NCI-H1930 (cell line): Measurements from ENCODE around the gene ARSI.
"Not testable (repeated sequence)": the region's sequence is repeated elsewhere in the genome, so short reads cannot be mapped to it uniquely, and the experiment has no call there.

Experiments used
- DNase-seq, 2 experiments: peaks; one replicate each; lab custom pipeline; 2025; lab: John Stamatoyannopoulos, UW

Gene ARSI

DNA sequence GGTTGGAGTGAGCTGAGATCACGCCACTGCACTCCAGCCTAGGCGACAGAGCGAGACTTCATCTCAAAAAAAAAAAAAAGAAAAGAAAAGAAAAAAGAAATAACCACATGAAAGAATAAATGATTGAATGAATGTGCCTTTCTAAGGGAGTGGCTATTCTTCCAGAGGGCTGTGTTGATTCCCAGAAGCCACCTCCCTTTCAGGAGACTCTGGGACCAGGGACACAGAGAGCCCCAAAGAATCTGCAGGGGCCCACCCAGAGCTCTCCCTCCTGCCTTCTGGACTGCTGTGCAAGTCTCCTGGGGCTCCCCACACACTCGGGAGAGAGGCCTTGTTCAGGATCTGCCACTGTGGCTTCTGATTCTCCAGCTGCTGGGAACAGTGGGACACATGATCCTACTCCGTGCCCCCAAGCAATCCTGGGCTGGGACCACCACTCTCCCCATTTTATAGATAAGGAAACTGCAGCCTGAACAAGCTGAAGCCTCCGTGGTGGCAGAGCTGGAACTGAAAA, 36.8 kb downstream of the ARSI start:
- DNase-seq: no peak

DNA sequence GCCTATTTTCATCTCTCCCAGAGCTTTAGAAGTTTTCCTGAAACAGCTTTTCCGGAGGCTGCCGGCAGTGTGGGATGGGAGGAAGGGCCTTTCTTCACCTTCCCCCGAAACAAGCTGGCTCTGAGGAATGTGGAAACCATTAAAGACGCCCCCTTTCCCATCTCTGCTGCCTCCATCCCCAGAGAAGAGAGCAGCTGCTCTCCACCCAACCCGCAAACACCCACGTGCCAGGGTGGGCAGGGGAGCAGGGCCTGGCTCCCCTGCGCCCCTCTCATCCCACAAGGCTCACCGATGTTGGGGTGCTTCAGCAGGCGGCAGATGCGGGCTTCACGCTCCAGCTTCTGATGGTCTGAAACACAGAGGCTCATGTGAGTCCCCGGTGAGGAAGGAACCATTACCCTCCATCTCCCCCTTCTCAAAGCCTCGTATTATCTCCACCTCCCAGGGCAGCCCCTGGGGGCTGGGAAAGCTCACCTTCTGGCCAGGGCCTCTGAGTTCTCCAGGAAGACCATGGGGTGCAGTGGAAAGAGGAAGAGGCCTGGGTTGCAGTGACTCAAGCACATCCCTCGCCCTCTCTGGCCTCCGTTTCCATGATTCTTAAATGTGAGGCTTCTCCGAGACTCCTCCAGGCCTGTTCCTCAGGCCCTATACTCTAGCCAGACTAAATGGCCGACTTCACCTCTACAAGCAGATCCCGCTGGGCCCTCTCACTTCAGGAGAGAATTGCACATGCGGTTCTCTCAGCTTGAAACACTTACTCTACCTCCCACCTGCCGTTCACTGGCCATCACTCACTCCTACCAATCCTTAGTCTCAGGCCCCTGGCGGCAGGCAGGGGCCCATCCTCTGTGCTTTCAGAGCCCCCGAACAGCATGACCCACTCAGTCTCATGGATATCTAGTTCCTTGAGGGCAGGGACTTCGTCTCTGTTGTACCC, 37.8 kb downstream of the ARSI start:
- no peak for DNase-seq

DNA sequence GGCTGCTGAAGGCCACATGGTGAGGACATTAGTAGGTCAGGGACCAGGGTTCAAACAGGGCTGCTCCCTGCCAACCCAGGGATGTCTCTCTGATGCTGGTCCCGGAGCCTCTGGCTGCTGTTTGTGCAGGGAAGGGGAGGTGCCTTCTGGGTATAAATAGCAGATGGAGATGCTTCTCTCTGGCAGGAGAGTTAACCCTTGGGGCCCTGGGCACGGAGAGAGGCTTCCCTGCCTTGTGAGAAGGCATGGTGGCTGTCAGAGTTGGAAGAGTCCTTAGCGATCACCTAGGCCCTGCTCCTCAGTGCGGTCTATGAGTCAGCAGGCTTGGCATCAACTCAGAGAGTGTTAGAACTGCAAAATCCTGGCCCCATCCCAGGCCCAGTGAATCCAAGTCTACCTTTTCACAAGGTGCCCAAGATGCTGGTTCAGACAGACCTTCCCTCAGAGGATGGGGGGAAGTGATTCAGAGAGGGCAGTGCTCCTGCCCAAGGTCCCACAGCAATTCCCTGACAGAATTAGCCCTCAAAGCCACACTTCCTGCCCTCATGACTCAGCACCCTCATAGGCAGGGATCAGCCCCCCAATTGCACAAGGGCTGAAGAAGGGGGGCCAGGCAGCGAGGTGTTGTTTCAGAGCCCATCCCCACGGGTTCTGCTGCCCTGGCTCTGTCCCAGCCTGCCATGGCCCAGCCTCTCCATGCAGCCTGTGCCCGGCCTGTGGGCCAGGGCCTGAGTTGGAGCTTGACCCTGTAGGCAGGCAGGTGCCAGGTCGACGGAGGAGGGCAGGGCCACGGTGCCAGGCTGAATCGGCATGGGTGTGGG, 38.7 kb downstream of the ARSI start:
- no peak for DNase-seq

DNA sequence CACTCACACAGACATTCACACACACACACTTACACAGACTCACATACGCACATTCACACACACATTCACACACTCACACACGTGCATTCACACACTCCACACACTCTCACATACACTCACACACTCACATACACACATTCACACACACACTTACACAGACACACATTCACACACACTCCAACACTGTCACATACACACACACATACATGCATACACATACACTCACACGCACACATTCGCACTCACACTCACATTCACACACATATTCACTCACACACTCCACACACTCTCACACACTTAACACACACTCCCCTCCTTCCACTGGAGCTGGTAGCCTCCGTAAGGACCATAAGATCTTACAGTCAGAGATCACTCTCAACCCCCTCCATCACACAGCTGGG, 39.3 kb downstream of the ARSI start:
- no peak for DNase-seq

DNA sequence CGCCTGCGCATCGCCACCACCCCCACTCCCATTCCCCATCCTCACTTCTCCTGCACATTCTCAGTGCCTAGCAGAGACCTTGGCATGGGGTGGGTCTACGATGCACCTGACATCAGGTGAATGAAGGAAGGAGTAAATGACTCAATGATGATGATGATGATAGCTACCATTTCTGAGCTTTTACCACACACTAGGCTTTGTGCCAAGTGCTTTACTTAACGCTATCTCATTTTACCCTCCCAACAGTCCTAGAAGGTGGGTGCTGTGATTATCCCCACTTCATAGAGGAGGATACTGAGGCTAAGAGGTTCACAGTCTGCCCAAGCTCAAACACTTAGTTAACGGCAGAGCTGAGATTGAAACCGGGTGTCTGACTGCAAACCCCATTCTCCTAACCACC, 40.2 kb downstream of the ARSI start:
- no peak for DNase-seq

DNA sequence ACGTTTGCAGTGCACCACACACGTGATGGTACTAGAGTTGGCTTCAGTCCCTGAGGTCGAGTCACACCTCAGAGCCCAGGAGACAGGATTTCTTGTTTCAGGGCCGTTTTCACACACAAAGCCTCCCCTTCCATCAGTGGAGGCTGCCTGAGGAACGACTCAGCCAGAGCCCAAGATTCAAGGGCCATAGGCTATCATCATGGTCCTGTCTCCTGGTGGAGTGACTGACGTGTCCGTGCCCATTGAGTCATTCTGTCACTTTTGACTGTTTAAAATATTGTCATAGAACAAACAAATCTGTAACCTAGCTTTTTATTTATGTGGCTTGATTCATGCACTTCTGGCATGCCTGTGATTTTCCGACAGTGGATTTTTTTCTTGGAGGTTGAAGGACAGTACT, 41.5 kb downstream of the ARSI start:
- no peak for DNase-seq

DNA sequence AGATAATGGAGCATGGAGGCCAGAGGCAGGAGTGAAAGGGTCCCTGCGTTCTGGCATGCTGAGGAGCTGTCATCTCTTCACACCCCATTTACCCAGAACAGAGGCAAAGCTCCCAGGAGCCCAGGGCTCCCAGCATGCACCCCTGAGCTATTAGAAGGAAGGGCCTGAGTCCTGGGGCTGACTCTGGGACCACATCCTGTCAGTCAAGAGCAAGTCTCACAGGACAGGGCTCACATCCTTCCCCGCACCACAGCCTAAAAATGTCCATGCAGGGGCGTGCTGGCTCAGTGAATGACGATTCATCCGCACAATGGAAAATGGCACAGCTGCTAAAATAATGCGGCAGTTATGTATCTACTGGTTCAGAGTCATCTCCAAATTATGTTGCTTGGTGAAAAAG, 44.6 kb downstream of the ARSI start:
- no peak for DNase-seq

DNA sequence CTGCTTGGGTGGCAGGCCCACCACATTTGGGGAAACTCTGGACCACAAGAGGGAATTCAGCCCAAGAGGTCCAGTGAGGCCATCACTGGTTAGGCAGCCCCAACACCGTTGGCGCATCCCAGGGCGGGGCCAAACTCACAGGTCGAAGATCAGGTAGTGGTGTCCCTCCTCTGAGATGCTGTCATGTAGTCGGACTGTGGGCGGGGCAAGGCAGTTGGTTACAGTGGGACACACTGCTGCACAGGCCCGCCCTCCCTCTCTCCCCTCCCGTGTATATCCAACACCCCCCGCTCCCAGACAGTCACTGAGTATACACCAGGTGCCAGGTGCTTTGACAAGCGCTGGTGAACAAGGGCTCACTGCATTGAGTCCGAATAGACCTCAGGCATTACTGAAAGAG, 45.3 kb downstream of the ARSI start:
- no peak for DNase-seq

DNA sequence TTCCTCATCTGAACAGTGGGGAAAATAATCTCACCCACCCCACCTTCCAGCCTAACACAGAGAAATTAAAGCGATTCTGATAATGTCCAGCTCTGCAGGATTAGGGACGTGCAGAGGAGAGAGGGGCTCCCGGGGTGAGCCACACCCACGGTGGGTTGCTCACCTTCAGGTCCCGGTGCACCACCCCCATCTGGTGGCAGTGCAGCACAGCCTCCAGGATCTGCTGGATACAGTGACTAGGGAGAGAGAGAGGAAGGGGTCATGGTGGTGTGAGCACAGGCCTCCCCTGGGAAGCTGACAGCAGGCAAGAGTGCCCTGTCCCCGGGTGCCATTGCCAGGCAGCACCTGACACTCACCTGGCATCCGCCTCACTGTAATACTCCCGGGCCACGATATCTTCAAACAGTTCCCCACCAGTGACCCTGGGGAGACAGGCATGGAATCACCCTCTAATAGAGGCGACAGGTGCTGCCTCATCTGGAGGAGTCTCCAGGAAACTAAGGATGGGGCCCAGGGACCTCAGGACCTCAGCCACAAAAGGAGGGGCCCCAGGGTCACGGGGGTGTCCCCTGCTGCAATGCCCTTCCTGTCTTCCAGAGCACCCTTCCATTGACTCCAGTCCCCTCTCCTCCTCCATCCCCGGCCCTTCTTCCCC, 46.2 kb downstream of the ARSI start:
- DNase-seq: no peak

DNA sequence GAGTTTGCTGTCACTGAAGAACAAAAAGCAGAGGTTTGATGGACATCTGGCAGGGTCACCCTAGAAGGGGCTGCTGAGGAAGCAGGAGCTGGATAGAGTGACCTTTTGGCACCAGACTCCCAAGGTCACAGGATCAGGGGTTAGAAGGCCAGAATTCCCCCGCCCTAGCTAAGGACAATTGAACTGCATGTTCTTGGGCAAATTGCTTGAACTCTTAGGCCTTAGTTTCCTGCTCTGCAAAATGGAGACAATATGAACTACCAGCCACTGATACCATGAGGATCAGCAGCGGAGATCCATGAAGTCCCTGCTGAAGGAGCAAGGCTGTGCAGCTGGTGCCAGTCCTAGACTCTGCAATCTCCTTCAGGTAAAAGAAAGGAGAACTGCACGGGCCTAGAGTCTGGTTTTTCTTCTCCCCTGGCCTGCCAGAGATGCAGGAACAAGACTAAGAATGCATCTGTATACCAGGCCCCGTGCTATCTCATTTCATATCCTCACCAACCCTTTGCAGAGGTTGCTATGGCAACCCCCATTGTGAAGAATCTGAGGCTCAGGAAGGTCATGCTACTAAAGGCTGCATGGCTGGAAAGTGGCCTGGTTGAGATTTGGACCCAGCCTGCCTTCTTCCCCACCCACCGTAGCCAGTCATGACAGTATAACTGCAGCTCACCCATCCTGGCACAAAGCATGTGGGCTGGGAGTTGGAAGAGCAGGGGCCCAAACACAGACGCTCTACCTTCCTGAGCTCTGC, 46.9 kb downstream of the ARSI start:
- no peak for DNase-seq

DNA sequence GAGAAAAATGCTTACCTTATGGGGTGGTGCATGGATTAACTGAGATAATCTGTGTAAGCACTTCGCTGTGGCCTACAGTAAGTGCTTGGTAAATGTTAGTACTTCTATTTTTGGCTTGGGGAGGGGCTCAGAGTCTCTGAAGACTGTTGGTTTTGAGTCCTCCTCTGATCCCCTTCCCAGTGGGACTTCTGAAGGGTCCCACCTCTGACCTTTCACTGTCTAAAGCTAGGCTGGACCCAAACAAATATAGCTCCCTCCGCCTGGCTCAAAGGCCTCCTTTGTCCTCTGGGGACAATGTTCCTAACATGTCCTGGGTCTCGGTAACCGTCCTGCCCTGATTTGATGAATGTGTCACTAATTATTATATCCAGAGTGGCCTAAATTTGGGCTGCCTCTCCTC, 47.9 kb downstream of the ARSI start:
- DNase-seq: no peak

DNA sequence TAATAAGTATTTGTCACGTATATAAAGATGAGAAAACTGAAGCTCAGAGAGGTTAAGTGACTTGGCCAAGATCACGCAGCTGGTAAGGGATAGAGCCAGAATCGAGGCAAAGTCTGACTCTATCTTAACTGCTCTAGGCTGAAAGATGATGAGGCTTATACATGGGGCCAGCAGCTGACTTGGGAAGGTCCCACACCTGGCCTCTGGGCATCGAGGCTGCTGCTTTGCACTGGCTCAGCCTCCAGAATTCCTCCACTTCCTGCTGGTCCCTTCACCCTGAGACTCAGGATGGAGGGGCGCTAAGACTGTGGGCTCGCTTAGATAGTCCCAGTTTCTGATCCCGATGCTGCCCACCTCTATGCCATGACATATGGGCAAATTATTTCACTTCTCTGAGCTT, 48.3 kb downstream of the ARSI start:
- DNase-seq: no peak

DNA sequence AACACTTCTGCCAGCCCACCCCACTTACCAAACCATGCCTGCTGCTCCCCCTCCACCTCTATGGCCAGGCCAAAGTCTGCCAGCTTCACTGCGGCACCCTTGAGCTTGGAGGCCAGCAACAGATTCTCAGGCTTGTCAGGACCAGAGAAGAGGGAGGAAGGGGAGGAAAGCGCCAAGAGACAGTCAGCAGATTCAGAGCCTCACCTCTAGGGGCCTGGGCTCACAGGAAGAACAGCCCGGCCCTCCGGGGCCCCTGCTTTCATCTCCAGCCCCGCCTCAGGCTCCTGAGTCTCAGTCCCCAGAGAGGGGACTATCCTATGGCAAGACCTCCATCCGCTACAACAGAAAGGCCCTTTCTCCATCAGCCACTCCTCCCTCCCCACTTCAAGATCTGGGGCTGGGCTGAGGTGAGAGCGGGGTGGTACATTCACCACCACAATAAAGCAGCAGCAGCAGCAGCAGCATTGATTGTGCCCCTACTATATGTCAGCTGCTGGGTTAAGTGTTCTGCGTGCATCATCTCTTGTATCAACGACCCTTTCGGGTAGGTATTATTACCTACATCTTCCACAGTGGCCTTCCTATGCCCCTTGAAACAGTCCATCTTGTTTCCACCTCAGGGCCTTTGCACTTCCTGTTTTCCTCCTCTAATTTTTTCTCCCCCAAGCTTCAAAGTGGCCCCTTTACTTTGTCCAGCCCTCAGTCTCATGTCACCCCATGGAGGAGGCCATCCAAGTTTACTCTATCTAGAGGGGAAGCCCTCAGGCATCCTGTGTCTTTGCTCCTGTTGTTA, 49.1 kb downstream of the ARSI start:
- no peak for DNase-seq

DNA sequence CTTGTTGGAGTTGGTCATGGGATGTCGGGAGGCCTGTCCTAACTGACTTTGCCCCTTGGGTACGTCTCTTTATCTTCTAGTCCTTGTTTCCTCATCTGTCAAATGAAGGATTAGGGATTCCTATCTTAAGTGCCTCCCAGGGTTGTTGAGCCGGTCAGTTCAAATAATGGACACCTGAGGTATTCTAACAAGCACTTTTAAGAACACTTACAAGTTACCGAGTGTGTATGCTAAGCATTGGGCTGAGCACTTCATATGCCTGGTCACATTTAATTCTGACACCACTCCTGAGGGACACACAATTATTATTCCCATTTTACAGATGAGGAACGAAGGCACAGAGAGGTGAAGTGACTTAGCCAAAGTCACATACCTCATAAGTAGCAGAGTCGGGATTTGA, 50.2 kb downstream of the ARSI start:
- no peak for DNase-seq

DNA sequence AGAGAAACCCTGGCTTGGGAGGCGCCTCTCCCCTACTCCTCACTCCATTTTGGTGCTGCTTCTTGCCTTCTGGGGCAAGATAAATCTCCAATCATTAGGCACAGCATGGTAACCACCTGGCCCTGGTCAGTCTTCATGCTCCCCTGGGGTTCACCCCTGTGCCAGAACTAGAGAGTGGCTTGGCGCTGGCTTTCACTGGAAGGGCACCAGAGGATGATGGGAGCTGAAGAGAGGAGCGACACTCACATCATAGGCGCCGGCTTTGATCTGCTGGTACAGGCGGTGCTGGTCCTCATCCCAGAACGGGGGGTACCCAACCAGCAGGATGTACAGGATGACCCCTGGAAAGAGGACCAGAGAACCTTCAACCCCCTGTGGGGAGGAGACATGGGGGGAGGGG, 51.2 kb downstream of the ARSI start:
- DNase-seq: no peak

DNA sequence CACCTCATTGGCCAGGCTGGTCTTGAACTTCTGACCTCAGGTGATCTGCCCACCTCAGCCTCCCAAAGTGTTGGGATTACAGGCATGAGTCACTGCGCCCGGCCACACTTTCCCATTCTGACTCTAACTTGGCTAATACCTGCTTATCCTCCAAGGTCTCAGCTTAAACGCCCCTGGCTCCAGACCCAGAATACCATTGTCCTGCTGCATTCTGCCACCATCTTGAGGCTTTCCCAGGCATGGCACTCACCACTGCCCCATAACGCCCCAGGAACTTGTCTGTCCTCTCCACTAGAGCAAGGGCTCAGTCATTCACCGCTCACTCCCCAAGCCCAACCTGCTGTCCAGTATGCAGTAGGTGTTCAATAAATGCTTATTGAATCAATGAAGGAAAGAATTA, 53.0 kb downstream of the ARSI start:
- DNase-seq: no peak

DNA sequence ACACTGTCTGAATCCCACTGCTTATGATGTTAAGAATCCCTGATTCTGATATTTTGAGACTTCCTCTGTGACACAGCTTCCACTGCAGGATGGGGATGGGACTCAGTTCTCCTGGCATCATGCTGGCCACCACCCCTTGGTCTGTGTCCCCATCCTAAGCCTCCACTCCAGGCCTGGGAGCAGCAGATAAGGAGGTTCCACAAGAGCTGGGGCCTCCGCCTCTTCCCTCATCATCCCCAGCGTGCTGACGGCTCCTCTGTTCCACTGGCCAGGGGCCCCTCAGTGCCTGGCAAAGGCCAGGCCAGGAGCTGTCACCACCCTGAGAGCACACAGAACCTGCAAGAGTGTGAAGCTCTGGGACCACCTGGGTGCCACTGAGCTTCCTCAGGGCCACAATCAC, 53.8 kb downstream of the ARSI start:
- no peak for DNase-seq

DNA sequence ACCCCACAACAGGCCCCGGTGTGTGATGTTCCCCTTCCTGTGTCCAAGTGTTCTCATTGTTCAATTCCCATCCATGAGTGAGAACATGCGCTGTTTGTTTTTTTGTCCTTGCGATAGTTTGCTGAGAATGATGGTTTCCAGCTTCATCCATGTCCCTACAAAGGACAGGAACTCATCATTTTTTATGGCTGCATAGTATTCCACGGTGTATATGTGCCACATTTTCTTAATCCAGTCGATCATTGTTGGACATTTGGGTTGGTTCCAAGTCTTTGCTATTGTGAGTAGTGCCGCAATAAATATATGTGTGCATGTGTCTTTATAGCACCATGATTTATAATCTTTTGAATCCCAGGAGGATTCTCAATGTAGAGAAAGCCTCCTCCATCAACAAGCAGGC, 54.2 kb downstream of the ARSI start:
- not testable (repeated sequence) for DNase-seq

DNA sequence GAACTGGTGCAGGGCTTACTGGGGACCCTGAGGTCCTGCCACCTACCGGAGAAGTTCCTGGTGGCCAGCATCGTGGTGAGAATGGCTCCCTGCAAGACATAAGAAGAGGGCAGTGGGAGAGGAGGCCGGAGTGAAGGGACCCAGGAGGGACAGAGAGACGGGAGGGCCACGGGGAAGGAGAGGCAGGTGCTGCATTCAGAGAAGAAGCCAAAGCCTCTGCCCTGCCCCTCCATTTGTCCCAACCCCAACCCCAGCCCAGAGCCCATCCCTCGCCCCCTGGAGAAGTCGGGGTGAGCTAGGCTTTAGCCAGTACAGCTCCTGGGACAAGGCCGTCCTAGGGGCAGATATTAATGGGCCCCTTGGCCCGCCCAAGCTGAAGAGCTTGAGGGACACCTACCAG, 55.0 kb downstream of the ARSI start:
- DNase-seq: no peak

DNA sequence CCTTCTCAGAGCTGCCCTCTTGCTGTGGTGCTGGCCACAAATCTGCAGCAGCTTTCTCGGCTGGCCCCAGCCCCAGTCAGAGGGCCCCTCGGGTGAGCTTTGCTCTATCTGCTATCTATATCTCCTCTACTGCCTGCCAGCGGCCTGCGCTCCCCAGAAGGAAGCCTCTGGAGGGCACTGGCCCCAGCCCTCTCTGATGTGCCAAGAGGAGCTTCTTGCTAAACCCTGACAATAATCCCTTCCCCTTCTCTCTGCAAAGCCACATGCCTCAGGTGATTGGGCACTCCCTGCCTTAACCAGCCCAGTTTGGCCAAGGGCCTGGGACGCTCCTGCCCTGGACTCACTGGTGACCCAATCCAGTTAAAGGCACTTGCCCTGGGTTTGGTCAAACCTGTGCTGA, 55.9 kb downstream of the ARSI start:
- DNase-seq: no peak

DNA sequence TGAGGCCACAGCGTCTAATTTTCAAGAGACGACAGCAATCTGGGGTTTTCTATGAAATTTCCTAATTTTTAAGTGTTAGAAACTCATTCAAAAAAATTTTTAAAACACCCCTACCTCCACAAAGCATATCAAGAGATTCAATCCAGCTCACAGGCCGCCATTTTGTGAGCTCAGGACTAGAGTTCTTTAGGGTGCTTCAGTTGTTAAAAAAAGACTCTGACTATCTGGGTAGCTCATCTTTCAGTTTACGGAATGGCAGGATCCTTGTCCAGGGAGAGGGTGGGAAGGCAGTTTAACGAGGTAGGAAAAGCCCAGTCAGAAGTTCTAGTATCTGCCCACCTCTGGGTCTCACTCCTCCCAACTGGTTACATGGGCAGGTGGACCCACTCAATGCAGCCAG, 56.3 kb downstream of the ARSI start:
- no peak for DNase-seq
